GM21360 (cell line): ENCODE results near the gene PCDHGB5.
A peak's percentile ranks its signal among the peaks of the same experiment; 100 is the strongest.

Experiments used
- ATAC-seq: cut with Tn5 transposase; IDR thresholded peaks from one replicate; pipeline ENCODE4 v1.9.1; 2021; ENCODE audit warnings: mild to moderate bottlenecking, moderate library complexity; ENCODE audit not compliant: unreplicated experiment

PCDHGB5 gene

DNA sequence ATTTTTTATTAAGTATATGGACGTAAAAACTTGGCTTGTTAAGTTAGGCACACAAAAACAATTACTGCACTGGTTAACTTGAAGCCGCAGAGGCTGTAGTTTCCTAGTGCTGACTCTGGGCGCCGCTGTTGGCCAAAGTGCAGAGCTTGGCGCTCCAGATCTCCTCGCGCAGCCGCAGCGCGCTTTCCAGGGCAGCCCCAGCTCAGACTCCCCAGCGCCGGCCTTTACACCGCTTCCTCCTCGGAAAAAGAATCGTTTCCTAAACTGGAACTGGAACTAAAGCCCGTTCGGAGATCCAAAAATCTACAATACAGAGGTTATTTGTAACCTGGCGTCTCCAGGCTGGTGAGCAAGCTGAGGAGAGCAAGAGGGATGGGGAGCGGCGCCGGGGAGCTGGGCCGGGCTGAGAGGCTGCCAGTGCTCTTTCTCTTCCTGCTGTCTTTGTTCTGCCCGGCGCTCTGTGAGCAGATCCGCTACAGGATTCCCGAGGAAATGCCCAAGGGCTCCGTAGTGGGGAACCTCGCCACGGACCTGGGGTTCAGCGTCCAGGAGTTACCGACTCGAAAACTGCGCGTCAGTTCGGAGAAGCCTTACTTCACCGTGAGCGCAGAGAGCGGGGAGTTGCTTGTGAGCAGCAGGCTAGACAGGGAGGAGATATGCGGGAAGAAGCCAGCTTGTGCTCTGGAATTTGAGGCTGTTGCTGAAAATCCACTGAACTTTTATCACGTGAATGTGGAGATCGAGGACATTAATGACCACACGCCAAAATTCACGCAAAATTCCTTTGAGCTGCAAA lies at the start of gene PCDHGB5:
Gene PCDHGB5 (plus strand): TSS at position 192 of the 796 bp plus-strand sequence. CDS start 181 bp downstream, at position 373.
- peak; percentile 99 for ATAC-seq

DNA sequence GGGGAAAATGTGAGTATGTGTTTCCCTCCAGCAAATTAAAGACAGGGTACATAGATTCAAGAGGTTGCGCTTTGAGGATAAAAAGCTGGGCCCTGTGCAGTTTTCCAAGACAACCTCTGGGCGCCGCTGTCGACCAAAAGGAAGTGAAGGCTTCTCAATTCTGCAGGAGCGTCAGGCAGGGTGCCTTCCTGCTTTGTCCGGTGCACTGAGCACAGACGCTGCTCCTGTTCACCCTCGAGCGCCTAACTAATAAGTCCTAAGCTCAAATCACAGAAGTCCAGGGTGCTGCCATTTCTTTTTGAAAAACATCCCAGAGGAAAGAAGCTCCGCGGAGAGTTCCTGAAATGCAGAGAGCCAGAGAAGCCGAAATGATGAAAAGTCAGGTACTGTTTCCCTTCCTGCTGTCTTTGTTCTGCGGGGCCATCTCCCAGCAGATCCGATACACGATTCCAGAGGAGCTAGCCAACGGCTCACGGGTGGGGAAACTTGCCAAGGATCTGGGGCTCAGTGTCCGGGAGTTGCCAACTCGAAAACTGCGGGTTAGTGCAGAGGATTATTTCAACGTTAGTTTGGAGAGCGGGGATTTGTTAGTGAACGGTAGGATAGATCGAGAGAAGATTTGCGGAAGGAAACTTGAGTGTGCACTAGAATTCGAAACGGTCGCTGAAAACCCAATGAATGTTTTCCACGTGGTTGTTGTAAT lies 47.7 kb upstream of the PCDHGB5 start, which contains the start of gene PCDHGB1:
Gene PCDHGB1 (plus strand): TSS at position 183 of the 703 bp plus-strand sequence. CDS start 162 bp downstream, at position 345.
- no peak for ATAC-seq

DNA sequence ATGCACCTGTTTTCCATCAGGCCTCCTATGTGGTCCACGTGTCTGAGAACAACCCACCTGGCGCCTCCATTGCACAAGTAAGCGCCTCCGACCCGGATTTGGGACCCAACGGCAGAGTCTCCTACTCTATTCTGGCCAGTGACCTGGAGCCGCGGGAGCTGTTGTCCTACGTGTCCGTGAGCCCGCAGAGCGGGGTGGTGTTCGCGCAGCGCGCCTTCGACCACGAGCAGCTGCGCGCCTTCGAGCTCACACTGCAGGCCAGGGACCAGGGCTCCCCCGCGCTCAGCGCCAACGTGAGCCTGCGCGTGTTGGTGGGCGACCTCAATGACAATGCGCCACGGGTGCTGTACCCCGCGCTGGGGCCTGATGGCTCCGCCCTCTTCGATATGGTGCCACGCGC lies 46.2 kb upstream of the PCDHGB5 start:
- no peak for ATAC-seq

DNA sequence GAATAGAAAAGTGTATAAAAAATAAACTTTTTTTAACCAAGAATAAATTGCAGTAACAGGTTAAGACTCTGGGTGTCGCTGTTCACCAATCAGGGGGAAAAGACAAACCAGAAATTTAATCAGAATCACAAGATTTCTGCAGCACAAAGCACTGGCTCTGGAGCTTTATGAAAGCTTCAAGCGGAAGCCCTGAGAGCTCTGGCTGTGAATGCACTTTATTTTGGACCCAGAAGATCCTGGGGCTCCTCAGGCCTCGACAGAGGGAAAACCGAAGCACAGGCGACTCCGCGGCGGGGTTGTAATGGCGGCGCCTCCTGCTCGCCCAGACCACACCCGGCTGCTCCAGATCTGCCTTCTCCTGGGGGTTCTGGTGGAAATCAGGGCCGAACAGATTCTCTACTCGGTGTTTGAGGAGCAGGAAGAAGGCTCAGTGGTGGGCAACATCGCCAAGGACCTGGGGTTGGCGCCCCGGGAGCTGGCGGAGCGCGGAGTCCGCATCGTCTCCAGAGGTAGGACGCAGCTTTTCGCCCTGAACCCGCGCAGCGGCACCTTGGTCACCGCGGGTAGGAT lies 42.8 kb upstream of the PCDHGB5 start, which contains the start of gene PCDHGA4:
Gene PCDHGA4 (plus strand): TSS at position 122 of the 570 bp plus-strand sequence. CDS start 87 bp downstream, at position 209.
- no peak for ATAC-seq

DNA sequence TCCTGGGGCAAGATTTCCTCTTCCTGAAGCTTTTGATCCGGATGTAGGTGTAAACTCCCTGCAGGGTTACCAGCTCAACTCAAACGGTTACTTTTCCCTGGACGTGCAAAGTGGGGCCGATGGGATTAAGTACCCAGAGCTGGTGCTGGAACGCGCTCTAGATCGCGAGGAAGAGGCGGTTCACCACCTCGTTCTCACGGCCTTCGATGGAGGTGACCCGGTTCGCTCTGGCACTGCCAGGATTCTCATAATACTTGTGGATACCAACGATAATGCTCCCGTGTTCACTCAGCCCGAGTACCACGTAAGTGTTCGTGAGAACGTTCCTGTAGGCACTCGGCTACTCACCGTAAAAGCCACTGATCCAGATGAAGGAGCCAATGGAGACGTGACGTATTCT lies 42.1 kb upstream of the PCDHGB5 start:
- no peak for ATAC-seq

DNA sequence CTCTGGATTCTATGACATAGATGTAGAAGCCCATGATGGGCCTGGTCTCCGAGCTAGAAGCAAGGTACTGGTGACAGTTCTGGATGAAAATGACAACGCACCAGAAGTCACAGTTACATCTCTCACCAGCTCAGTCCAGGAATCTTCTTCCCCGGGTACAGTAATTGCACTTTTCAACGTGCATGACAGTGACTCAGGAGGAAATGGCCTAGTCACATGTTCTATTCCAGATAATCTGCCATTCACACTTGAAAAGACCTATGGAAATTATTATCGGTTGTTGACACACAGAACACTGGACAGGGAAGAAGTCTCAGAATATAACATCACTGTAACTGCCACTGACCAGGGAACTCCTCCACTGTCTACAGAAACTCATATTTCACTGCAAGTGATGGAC lies 41.6 kb upstream of the PCDHGB5 start:
- ATAC-seq = no peak

DNA sequence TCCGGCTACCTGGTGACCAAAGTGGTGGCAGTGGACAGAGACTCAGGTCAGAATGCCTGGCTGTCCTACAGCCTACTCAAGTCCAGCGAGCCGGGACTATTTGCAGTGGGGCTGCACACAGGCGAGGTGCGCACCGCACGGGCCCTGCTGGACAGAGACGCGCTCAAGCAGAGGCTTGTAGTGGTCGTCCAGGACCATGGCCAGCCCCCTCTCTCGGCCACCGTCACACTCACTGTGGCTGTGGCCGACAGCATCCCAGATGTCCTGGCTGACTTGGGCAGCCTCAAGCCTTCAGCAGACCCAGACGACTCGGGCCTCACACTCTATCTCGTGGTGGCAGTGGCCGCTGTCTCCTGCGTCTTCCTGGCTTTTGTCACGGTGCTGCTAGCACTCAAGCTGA lies 40.8 kb upstream of the PCDHGB5 start:
- ATAC-seq = no peak

DNA sequence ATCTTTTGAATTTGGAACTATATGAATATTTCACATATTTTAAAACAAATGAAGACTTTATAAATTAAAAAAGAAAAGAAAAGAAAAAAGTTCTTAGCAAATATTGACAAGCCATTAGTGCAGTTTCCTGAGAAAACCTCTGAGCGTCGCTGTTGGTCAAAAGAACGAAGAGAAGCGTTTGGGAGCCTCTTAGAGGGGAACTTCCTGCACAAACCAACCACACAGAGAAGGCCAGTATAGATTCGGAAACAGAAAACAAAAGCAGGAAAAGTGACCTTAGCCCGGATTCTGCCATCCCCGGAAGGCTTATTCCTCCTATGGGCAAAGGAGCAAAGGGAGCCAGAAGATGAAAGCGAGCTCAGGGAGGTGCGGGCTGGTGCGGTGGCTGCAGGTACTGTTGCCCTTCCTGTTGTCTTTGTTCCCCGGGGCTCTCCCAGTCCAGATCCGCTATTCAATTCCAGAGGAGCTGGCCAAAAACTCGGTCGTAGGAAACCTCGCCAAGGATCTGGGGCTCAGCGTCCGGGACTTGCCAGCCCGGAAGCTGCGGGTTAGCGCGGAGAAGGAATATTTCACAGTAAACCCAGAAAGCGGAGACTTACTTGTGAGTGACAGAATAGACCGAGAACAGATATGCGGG lies 37.8 kb upstream of the PCDHGB5 start, which contains the start of gene PCDHGB2:
Gene PCDHGB2 (plus strand): TSS at position 205 of the 637 bp plus-strand sequence. CDS start 142 bp downstream, at position 347.
- ATAC-seq = peak; percentile 62

DNA sequence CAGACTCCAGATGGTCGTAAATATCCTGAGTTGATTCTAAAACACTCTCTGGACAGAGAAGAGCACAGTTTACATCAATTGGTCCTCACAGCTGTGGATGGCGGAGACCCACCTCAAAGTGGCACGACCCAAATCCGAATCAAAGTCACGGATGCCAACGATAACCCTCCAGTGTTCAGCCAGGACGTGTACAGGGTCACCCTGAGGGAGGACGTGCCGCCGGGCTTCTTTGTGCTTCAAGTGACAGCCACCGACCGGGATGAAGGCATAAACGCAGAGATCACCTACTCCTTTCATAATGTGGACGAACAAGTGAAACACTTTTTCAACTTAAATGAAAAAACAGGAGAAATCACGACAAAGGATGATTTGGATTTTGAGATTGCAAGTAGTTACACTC lies 37.1 kb upstream of the PCDHGB5 start:
- ATAC-seq = no peak

DNA sequence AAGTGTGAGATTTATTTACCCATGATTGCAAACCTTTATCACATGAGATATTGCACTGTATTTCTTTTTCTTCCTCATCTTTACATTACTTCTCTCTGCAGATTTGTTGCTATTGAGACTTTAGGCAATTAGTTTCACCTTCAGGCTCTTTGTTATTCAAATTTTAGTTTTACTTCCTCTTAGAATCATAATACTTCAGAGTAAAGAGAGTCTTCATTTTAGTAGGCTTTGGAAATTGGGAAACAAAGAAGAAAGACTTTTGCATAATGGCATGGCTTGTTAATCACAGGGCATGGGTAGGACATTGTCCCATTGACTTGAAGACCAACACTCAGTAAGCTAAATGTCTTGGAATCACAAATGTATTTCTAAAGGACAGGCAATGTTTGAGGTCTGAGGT lies 35.0 kb upstream of the PCDHGB5 start:
- ATAC-seq = no peak

DNA sequence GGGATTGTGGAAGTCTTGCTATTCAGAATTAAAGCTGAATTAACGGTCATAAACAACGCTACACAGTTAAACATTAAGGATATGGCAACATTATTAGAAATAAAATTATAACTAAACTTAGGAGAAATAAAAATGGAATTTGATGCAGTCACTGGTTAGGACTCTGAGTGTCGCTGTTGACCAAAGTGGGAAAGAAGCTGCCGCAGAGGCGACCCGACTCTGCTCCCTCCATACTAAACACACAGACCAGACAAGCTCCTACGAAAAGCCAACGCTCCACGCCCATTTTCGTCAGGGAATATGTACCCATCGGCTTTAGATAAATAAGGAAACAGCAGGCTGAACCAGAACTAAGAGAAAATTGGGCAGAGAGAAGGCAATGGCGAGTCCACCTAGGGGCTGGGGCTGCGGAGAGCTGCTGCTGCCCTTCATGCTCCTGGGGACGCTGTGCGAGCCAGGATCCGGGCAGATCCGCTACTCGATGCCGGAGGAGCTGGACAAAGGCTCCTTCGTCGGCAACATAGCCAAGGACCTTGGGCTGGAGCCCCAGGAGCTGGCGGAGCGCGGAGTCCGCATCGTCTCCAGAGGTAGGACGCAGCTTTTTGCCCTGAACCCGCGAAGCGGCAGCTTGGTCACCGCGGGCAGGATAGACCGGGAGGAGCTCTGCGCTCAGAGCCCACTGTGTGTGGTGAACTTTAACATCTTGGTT lies 33.6 kb upstream of the PCDHGB5 start, which contains the start of gene PCDHGA5:
Gene PCDHGA5 (plus strand): TSS at position 211 of the 709 bp plus-strand sequence. CDS start 169 bp downstream, at position 380.
- no peak for ATAC-seq

DNA sequence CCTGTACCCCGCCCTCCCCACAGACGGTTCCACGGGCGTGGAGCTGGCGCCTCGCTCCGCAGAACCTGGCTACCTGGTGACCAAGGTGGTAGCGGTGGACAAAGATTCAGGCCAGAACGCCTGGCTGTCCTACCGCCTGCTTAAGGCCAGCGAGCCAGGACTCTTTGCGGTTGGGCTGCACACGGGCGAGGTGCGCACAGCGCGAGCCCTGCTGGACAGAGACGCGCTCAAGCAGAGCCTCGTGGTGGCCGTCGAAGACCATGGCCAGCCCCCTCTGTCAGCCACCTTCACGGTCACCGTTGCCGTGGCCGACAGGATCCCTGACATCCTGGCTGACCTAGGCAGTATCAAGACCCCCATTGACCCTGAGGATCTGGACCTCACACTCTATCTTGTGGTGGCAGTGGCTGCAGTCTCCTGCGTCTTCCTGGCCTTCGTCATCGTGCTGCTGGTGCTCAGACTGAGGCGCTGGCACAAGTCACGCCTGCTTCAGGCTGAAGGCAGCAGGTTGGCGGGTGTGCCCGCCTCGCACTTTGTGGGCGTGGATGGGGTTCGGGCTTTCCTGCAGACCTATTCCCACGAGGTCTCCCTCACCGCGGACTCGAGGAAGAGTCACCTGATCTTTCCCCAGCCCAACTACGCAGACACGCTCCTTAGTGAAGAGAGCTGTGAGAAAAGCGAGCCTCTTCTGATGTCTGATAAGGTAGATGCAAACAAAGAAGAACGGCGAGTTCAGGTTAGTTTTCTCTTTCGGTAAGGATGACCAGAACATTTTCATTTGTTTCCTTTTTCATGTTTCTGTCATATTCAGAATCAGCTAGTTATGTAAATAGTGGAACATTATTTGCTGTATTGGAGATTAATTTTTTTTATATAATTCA lies 31.5 kb upstream of the PCDHGB5 start:
- ATAC-seq = no peak

DNA sequence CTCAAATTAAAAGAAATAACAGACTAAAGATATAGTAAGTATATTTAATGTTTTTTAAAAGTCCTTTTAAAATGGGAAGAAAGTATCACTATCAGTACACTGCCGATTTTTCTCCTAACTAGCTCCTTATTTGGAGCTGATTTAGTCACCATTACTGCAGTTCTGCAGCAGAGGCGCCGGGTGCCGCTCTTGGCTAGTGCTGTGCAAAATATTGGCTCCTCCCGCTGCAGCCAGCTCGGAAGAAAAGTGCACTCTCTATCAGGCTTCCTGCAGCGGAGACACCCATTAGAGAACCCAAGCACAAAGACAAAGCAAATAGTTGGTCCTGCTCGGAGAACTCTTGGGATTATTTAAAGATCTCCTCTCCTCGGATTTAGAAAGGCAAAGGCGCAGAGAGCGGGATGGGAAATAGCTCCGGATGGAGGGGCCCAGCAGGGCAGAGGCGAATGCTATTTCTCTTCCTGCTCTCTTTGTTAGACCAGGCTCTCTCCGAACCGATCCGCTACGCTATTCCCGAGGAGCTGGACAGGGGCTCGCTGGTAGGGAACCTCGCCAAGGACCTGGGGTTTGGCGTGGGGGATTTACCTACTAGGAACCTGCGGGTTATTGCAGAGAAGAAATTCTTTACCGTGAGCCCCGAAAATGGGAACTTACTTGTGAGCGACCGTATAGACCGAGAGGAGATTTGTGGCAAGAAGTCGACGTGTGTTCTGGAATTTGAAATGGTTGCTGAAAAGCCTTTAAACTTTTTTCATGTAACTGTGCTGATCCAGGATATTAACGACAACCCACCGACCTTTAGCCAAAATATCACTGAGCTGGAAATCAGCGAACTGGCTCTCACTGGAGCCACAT lies 27.5 kb upstream of the PCDHGB5 start, which contains the start of gene PCDHGB3:
Gene PCDHGB3 (plus strand): TSS at position 249 of the 855 bp plus-strand sequence. CDS start 153 bp downstream, at position 402.
- ATAC-seq = peak; percentile 99

DNA sequence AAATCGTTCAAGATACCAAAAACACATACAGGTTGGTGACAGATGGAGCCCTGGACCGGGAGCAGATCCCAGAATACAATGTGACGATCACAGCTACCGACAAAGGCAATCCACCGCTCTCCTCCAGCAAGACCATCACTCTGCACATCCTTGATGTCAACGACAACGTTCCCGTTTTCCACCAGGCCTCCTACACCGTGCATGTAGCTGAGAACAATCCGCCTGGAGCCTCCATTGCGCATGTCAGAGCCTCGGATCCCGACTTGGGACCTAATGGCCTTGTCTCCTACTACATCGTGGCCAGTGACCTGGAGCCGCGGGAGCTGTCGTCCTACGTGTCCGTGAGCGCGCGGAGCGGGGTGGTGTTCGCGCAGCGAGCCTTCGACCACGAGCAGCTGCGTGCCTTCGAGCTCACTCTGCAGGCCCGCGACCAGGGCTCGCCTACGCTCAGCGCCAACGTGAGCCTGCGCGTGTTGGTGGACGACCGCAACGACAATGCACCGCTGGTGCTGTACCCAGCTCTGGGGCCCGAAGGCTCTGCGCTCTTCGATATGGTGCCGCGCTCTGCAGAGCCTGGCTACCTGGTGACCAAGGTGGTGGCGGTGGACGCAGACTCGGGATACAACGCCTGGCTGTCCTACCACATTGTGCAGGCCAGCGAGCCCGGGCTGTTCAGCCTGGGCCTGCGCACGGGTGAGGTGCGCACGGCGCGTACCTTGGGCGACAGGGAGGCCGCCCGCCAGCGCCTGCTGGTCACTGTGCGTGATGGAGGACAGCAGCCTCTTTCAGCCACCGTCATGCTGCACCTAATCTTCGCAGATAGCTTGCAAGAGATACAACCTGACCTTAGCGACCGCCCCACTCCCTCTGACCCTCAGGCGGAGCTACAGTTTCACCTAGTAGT lies 25.9 kb upstream of the PCDHGB5 start:
- ATAC-seq = no peak

DNA sequence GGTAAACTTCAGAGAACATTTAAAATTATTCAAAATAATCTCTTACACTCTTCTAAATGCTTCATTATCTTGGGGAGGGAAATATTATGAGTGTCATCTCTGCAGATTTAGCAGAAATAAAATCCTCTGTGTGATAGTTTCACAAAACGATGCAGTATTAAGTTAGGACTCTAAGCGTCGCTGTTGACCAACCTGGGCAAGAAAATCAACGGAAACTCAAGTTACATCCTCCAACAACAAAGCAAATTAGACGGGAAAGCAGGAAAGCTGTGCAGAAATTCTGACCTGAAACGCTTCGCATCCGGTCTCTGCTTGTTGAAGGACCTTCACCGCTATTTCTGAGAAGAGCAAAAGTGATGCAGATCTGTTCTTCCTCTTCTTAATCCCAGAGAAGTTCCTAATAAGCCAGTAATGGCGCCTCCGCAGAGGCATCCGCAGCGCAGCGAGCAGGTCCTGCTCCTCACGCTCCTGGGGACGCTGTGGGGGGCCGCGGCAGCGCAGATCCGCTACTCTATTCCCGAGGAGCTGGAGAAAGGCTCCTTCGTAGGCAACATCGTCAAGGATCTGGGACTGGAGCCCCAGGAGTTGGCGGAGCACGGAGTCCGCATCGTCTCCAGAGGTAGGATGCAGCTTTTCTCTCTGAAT lies 24.0 kb upstream of the PCDHGB5 start, which contains the start of gene PCDHGA6:
Gene PCDHGA6 (plus strand): TSS at position 219 of the 645 bp plus-strand sequence. CDS start 193 bp downstream, at position 412.
- no peak for ATAC-seq

DNA sequence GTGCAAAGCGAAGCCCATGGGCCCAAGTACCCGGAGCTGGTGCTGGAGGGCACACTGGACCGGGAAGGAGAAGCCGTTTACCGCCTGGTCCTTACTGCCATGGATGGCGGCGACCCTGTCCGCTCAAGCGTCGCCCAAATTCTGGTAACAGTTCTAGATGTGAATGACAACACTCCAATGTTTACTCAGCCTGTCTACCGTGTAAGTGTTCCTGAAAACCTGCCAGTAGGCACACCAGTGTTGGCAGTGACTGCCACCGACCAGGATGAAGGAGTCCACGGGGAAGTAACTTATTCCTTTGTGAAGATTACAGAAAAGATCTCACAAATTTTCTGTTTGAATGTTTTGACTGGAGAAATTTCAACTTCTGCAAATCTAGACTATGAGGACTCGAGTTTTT lies 23.1 kb upstream of the PCDHGB5 start:
- ATAC-seq = no peak
